Measurements from ENCODE around the gene ENDOV. TPM values are rescaled to one million over a fixed set of nuclear protein-coding genes. Genes with fewer than 3 reads are reported as not detected.

Gene ENDOV
- total RNA-seq, 4 donors from 2014 or later, result 9.5 to 33.3 (median 18.5) TPM

DNA sequence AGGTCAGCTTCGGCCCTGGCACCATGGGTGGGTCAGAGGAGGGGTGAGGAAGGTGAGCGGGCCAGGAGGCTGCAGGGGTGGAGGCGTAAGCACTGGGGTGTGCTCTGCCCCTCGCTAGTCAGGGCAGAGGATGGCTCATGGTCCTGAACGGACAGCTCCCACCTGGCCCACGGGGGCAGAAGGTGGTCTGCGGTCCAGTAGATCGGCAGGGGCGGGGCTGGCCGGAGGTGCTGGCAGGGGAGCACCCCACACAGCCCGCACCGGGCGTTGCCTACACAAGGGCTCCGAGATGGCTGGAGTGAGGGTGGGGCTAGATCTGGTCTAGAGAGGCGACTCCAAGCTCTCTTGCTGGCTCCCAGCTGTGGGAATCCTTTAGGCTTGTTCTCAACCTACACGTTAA lies 53.3 kb downstream of the ENDOV start:
- Histone ChIP-seq H3K9me3 (no peaks in the 10 kb centered on the region), H3K27me3 (peaks cover 0 to 11% of the 10 kb centered on the region in 2 donors), H3K36me3 (no peaks in the 10 kb centered on the region), H3K4me1 (no peaks in the 10 kb centered on the region), H3K27ac (no peak overlapping the region), H3K4me3 (no peak overlapping the region)
- no peak for DNase-seq
- TF ChIP-seq, protein P1, sequence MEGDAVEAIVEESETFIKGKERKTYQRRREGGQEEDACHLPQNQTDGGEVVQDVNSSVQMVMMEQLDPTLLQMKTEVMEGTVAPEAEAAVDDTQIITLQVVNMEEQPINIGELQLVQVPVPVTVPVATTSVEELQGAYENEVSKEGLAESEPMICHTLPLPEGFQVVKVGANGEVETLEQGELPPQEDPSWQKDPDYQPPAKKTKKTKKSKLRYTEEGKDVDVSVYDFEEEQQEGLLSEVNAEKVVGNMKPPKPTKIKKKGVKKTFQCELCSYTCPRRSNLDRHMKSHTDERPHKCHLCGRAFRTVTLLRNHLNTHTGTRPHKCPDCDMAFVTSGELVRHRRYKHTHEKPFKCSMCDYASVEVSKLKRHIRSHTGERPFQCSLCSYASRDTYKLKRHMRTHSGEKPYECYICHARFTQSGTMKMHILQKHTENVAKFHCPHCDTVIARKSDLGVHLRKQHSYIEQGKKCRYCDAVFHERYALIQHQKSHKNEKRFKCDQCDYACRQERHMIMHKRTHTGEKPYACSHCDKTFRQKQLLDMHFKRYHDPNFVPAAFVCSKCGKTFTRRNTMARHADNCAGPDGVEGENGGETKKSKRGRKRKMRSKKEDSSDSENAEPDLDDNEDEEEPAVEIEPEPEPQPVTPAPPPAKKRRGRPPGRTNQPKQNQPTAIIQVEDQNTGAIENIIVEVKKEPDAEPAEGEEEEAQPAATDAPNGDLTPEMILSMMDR (IDR thresholded peaks at IDR 0.05), result no peak
- no peak for TF ChIP-seq POLR2A (IDR thresholded peaks at IDR 0.05)
- intact Hi-C loops (cut with DNase I; ENCODE audit: low total_unique reads), result no loop called here

DNA sequence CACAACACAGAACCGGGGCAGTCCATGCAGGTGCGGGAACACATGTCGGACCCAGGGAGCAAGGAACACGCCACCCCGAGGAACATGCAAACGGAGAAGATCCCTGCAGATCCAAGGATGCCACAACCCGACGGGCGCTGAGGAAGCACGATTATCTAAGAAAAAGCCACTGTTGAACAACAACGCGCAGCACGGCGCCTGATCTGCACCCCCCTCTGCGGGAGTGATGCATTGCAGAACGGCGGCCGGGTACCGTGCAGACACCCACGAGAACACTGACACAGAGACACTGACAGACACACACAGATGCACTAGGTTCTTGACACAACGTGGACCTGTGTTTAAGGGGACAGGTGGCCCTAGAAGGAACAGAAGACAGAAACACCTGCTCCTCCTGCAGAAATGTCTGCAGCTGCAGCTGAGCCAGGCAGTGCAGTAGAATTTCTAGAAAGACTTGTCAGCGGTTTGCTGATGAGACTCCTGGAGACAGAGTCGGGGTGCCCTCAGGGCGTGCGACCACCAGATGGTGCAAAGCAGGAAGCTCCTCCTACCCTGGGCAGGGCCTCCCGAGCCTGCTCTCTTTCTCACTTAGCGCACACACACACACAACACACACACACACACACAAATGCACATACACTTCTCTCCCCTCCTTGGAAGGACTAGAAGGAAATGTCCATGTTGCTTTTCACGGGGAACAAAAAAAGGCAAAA lies 54.0 kb downstream of the ENDOV start:
- H3K4me1 ChIP-seq, result no peaks in the 10 kb centered on the region
- no peak for DNase-seq
- no peak overlapping the region for H3K4me3 ChIP-seq
- H3K9me3 ChIP-seq, result no peaks in the 10 kb centered on the region
- H3K27me3 ChIP-seq, result peaks cover 0 to 11% of the 10 kb centered on the region in 2 donors
- TF ChIP-seq, protein P1 (IDR thresholded peaks at IDR 0.05), result no peak
- no peak for TF ChIP-seq POLR2A (IDR thresholded peaks at IDR 0.05)
- no peaks in the 10 kb centered on the region for H3K36me3 ChIP-seq
- no peak overlapping the region for H3K27ac ChIP-seq
- intact Hi-C loops (cut with DNase I; ENCODE audit: low total_unique reads), result no loop called here

DNA sequence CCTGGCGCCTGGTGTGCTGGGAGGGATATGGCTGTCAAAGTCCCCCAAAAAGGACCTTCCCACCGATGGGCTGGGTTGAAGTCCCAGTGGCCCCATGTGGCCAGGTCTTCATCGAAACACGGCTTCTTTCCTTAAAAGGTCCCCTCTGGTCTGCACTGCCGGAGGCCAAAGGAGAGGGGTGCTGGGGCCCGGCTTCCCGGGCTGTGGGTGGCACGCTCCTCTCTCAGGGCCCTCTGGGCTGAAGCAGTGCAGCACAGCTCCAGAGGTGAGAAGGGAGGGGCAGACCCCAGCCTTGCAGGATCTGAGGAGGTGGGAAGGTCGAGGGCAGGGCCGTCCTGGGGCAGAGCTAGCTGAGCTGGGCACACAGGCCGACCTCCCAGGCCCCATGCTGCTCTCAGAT lies 54.7 kb downstream of the ENDOV start:
- intact Hi-C loops (cut with DNase I; ENCODE audit: low total_unique reads), result no loop called here
- DNase-seq, result no peak
- peaks cover 0 to 16% of the 10 kb centered on the region in 2 donors for H3K27me3 ChIP-seq

DNA sequence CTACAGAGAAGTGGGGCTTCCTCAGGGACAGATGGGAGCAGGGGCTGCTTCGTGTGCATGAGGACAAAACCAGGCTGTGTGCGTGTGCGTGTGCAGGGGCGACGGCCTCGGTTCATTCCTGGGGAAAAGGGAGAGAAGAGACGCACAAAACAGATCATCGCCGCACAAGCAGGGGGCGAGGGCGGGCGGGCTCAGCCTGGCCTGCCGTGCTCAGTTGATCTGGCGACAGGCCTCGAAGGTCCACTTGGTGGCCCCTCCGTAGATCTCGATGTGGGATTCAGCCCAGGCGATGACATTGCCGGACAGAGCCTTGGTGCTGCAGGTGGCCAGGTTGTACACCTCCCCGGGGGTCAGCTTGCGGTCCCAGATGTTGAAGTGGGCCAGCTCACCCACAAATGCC lies 55.6 kb downstream of the ENDOV start:
- peaks cover 4 to 20% of the 10 kb centered on the region in 2 donors for H3K27me3 ChIP-seq
- intact Hi-C loops (cut with DNase I; ENCODE audit: low total_unique reads), result no loop called here
- H3K4me1 ChIP-seq, result peaks cover 0 to 8% of the 10 kb centered on the region in 2 donors
- no peak overlapping the region for H3K27ac ChIP-seq
- TF ChIP-seq, protein P1 (IDR thresholded peaks at IDR 0.05), result no peak
- no peak for TF ChIP-seq POLR2A (IDR thresholded peaks at IDR 0.05)
- H3K4me3 ChIP-seq, result no peak overlapping the region
- DNase-seq, result no peak
- no peaks in the 10 kb centered on the region for H3K9me3 ChIP-seq
- H3K36me3 ChIP-seq, result no peaks in the 10 kb centered on the region

More for the DNA sequence above, 54.7 kb downstream of the ENDOV start:
- TF ChIP-seq, protein P1 (IDR thresholded peaks at IDR 0.05), result no peak
- no peak for TF ChIP-seq POLR2A (IDR thresholded peaks at IDR 0.05)
- H3K36me3 ChIP-seq, result no peaks in the 10 kb centered on the region
- no peaks in the 10 kb centered on the region for H3K4me1 ChIP-seq
- H3K9me3 ChIP-seq, result no peaks in the 10 kb centered on the region
- no peak overlapping the region for H3K4me3 ChIP-seq
- H3K27ac ChIP-seq, result no peak overlapping the region

DNA sequence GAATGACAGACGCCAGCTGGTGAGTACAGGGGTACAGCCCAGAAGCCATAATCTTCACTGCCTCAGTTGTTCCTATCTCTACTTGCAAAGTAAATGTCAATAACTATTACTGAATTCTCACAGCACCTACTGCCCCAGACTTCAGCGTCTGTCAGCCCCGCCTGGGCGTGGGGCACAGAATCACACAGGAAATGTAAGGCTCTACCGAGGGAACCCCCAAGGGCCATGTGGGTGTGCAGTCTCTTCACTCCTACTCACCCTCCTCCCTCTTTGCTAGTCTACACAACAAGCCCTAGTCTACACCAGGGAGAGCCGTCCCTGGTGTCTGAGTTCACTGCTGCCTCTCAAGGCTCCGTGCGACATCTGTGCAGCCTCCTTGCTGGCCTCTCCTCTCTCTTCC lies 57.0 kb downstream of the ENDOV start:
- TF ChIP-seq, protein P1 (IDR thresholded peaks at IDR 0.05), result no peak
- TF ChIP-seq POLR2A (IDR thresholded peaks at IDR 0.05), result no peak
- no peaks in the 10 kb centered on the region for H3K36me3 ChIP-seq
- peaks cover 0 to 21% of the 10 kb centered on the region in 2 donors for H3K4me1 ChIP-seq
- no peak overlapping the region for H3K4me3 ChIP-seq
- intact Hi-C loops (cut with DNase I; ENCODE audit: low total_unique reads), result no loop called here
- no peaks in the 10 kb centered on the region for H3K9me3 ChIP-seq
- H3K27ac ChIP-seq, result no peak overlapping the region
- peaks cover 14 to 24% of the 10 kb centered on the region in 2 donors for H3K27me3 ChIP-seq
- DNase-seq, result no peak

All from uterus (tissue), 4 donors.